GM21717 (cell line): ENCODE results near the gene ARID3C.
A peak's percentile ranks its signal among the peaks of the same experiment; 100 is the strongest.

Experiments
- ATAC-seq: cut with Tn5 transposase; IDR thresholded peaks from one replicate; pipeline ENCODE4 v1.9.1; 2021; ENCODE audit warnings: mild to moderate bottlenecking, moderate library complexity; ENCODE audit not compliant: unreplicated experiment

ARID3C gene

GRCh38 chr9:34630402-34631154, 1.7 kb upstream of the ARID3C start:
- no peak for ATAC-seq

GRCh38 chr9:34629491-34629808, 584 bp upstream of the ARID3C start:
- no peak for ATAC-seq

- ATAC-seq = no peak
Observed at GRCh38 chr9:34627716-34628655, 880 bp downstream of the ARID3C start.

- ATAC-seq = no peak
Observed at GRCh38 chr9:34625186-34625486, 3.7 kb downstream of the ARID3C start.

- ATAC-seq = no peak
Observed at GRCh38 chr9:34624475-34625185, 4.2 kb downstream of the ARID3C start.

GRCh38 chr9:34623374-34624235, 5.3 kb downstream of the ARID3C start:
- ATAC-seq = no peak

GRCh38 chr9:34620061-34620994, 8.5 kb downstream of the ARID3C start, which contains the start of gene DCTN3:
TSS of gene DCTN3 (minus strand) at chr9:34620495. CDS start at chr9:34620464, 31 bp downstream.
- peak; percentile 96 for ATAC-seq

- ATAC-seq = no peak
Observed at GRCh38 chr9:34615132-34615531, 13.7 kb downstream of the ARID3C start.

- no peak for ATAC-seq
Observed at GRCh38 chr9:34612788-34613390, 16.0 kb downstream of the ARID3C start.

- ATAC-seq = peak; percentile 82
Observed at GRCh38 chr9:34611811-34612787, 16.8 kb downstream of the ARID3C start, which contains the start of gene RPP25L. TSS of gene RPP25L (minus strand) at chr9:34612097. CDS start at chr9:34611296, 801 bp downstream.

GRCh38 chr9:34611251-34611810, 17.5 kb downstream of the ARID3C start:
- ATAC-seq = peak; percentile 5

- no peak for ATAC-seq
Observed at GRCh38 chr9:34610434-34611206, 18.2 kb downstream of the ARID3C start.

GRCh38 chr9:34607331-34607730, 21.5 kb downstream of the ARID3C start:
- ATAC-seq = no peak

- ATAC-seq = no peak
Observed at GRCh38 chr9:34606905-34607304, 22.0 kb downstream of the ARID3C start.

GRCh38 chr9:34606190-34606589, 22.7 kb downstream of the ARID3C start:
- no peak for ATAC-seq

GRCh38 chr9:34603610-34604231, 25.1 kb downstream of the ARID3C start:
- ATAC-seq = peak; percentile 64
